HG03060 (cell line): ENCODE results near the gene EVL.
A peak's percentile ranks its signal among the peaks of the same experiment; 100 is the strongest.
"Not testable (repeated sequence)": the region's sequence is repeated elsewhere in the genome, so short reads cannot be mapped to it uniquely, and the experiment has no call there.

Source experiments
- ATAC-seq: cut with Tn5 transposase; IDR thresholded peaks from one replicate; pipeline ENCODE4 v1.9.1; 2021; ENCODE audit warnings: low read depth, moderate number of reproducible peaks; ENCODE audit not compliant: unreplicated experiment

The EVL gene

GRCh38 chr14:100065111-100065871 lies at the start of gene EVL:
Gene EVL (plus strand): TSS chr14:100065422. CDS start chr14:100065501, 79 bp downstream.
- peak; percentile 26 for ATAC-seq

- no peak for ATAC-seq
These were observed 47.7 kb upstream of the EVL start for GRCh38 chr14:100017553-100017952.

GRCh38 chr14:100018054-100018453 lies 47.2 kb upstream of the EVL start:
- ATAC-seq: no peak

GRCh38 chr14:100018482-100018881 lies 46.7 kb upstream of the EVL start:
- no peak for ATAC-seq

- ATAC-seq: no peak
These were observed 46.0 kb upstream of the EVL start for GRCh38 chr14:100019156-100019744.

- ATAC-seq: no peak
These were observed 44.6 kb upstream of the EVL start for GRCh38 chr14:100020629-100021028.

- no peak for ATAC-seq
These were observed 42.3 kb upstream of the EVL start for GRCh38 chr14:100022772-100023451.

- ATAC-seq: no peak
These were observed 40.1 kb upstream of the EVL start for GRCh38 chr14:100025111-100025510.

- ATAC-seq: no peak
These were observed 37.3 kb upstream of the EVL start for GRCh38 chr14:100027771-100028490.

GRCh38 chr14:100028990-100029677 lies 36.1 kb upstream of the EVL start:
- ATAC-seq: no peak

GRCh38 chr14:100030006-100030405 lies 35.2 kb upstream of the EVL start:
- ATAC-seq: not testable (repeated sequence)

GRCh38 chr14:100030452-100031153 lies 34.6 kb upstream of the EVL start:
- ATAC-seq: no peak

GRCh38 chr14:100031506-100032281 lies 33.5 kb upstream of the EVL start:
- ATAC-seq: no peak

GRCh38 chr14:100032738-100033137 lies 32.5 kb upstream of the EVL start:
- ATAC-seq: no peak

GRCh38 chr14:100033347-100034075 lies 31.7 kb upstream of the EVL start:
- no peak for ATAC-seq

- ATAC-seq: no peak
These were observed 30.8 kb upstream of the EVL start for GRCh38 chr14:100034468-100034867.

GRCh38 chr14:100034961-100035500 lies 30.2 kb upstream of the EVL start:
- ATAC-seq: no peak

GRCh38 chr14:100035700-100036099 lies 29.5 kb upstream of the EVL start:
- ATAC-seq: no peak
